ENCODE data around the gene C1orf50. TPM values are rescaled to one million over a fixed set of nuclear protein-coding genes. Genes with fewer than 3 reads are reported as not detected.
A peak's percentile ranks its signal among the peaks of the same experiment; 100 is the strongest.
"Not testable (repeated sequence)": the region's sequence is repeated elsewhere in the genome, so short reads cannot be mapped to it uniquely, and the experiment has no call there.

C1orf50 gene
- total RNA-seq, 4 donors from 2014 or later, result 3.0 to 5.0 (median 3.6) TPM

DNA sequence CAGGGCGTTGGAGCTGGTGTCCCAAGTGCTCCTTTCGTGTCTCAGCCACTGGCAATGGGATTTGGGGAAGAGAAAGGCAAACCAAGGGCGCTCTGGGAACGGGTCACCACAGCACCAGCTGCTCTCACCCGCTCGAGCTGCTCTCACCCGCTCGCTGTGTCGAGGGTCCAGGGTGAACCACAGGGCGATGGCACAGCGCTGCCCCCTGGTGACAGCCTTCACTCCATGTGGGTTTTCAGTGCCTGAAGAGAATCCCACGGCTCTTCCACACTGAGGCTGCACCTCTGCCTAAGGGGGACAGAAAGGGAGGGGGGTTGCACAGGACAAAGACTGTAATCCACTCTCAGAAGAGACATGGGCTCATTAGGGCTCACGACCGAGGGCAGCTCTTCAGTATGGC lies 19.9 kb upstream of the C1orf50 start:
- no peaks in the 10 kb centered on the region for H3K4me1 ChIP-seq
- intact Hi-C loops (cut with DNase I), result no loop called here
- no peak overlapping the region for H3K27ac ChIP-seq (replicated peaks in 1 of 4)
- 61% methylated on average over 9 of the region's 14 CpGs for WGBS
- H3K9me3 ChIP-seq, result no peaks in the 10 kb centered on the region
- H3K36me3 ChIP-seq, result peaks cover 22 to 59% (median 57%) of the 10 kb centered on the region in 4 donors
- TF ChIP-seq POLR2AphosphoS5 (IDR thresholded peaks at IDR 0.05) (no peak), POLR2A (IDR thresholded peaks at IDR 0.05; ENCODE audit: low read depth) (no peak)
- TF ChIP-seq, protein P1, sequence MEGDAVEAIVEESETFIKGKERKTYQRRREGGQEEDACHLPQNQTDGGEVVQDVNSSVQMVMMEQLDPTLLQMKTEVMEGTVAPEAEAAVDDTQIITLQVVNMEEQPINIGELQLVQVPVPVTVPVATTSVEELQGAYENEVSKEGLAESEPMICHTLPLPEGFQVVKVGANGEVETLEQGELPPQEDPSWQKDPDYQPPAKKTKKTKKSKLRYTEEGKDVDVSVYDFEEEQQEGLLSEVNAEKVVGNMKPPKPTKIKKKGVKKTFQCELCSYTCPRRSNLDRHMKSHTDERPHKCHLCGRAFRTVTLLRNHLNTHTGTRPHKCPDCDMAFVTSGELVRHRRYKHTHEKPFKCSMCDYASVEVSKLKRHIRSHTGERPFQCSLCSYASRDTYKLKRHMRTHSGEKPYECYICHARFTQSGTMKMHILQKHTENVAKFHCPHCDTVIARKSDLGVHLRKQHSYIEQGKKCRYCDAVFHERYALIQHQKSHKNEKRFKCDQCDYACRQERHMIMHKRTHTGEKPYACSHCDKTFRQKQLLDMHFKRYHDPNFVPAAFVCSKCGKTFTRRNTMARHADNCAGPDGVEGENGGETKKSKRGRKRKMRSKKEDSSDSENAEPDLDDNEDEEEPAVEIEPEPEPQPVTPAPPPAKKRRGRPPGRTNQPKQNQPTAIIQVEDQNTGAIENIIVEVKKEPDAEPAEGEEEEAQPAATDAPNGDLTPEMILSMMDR (IDR thresholded peaks at IDR 0.05), result peak; percentile 34 to 60 (median 47)
- H3K27me3 ChIP-seq, result no peaks in the 10 kb centered on the region
- no peak overlapping the region for H3K4me3 ChIP-seq
- DNase-seq (ENCODE audit: extremely low spot score), result no peak

DNA sequence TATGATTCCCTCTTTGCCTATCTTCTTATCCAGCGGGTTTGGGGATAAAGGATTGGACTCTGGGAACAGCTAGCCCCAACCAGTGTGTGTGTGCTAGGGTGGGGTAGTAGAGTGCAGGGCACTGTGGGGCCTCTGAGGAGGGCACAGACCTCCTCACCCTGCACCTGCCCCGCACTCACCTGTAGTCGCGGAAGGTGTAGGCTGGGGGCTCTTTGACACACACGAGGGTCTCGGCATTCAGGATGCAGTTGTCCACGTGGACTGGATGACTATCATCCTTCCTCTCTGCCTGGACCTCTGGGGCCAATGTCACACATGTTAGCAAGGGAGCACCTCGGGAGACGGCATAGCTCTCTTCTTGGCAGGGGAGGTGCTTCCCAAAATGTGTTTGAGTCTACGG lies 19.0 kb upstream of the C1orf50 start:
- Histone ChIP-seq H3K36me3 (peaks cover 22 to 68% (median 66%) of the 10 kb centered on the region in 4 donors), H3K27ac (replicated peaks in 1 of 4) (no peak overlapping the region), H3K27me3 (no peaks in the 10 kb centered on the region), H3K9me3 (no peaks in the 10 kb centered on the region), H3K4me1 (no peaks in the 10 kb centered on the region), H3K4me3 (no peak overlapping the region)
- no peak for DNase-seq (ENCODE audit: extremely low spot score)
- TF ChIP-seq, protein P1 (IDR thresholded peaks at IDR 0.05), result no peak
- TF ChIP-seq EP300 (IDR thresholded peaks at IDR 0.05) (no peak), POLR2A (IDR thresholded peaks at IDR 0.05; ENCODE audit: low read depth) (no peak), POLR2AphosphoS5 (IDR thresholded peaks at IDR 0.05) (no peak)
- intact Hi-C loops (cut with DNase I), result no loop called here
- 87% methylated on average over 10 of the region's 10 CpGs for WGBS

DNA sequence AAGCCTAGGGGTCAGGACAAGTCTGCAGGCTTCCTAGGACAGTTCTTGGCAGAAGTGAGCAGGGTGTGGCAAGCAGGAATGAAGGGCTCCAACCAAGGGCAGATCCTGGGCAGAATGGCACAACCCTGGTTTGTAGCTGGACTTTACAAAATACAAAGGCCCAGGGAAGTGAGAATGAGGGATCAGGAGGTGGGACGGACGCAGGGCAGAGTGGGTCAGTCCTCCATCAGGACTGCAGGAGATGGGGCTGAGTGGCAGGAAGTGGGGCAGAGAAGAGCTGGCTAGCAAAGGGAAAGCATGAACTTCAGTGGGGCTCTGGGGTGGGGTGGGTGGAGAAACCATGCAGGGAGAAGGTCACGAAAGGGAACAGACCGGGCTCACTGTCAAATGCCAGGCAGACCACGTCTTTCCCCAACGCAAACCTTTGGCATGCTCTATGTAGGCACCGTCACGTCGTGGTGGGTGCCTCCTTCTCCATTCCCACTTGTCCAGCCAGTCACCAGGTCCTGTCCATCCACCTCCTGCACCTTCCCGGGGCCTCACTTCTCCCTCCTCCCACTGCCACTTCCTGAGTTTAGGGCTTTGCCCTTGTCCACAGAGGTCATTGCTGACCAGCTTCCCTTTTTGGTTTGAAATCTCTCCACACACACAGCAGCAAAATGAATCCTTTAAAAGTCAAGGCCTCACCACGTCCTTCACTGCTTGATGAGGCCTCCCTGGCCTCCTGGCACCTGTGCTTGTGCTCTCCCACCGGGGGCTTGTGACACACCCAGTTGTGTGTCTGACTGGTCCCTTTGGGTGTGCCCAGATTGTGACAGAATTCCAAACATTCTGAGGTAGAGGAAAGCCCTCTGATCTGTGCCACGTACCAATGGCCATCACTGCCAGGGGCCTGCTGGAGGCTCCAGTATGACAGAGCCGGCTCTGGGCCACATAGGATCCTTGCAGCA lies 18.3 kb upstream of the C1orf50 start:
- Histone ChIP-seq H3K4me1 (no peaks in the 10 kb centered on the region), H3K36me3 (peaks cover 26 to 75% (median 73%) of the 10 kb centered on the region in 4 donors), H3K27ac (replicated peaks in 1 of 4) (no peak overlapping the region), H3K4me3 (no peak overlapping the region), H3K27me3 (no peaks in the 10 kb centered on the region), H3K9me3 (no peaks in the 10 kb centered on the region)
- TF ChIP-seq POLR2AphosphoS5 (IDR thresholded peaks at IDR 0.05) (no peak), EP300 (IDR thresholded peaks at IDR 0.05) (no peak), POLR2A (IDR thresholded peaks at IDR 0.05; ENCODE audit: low read depth) (no peak)
- TF ChIP-seq, protein P1 (IDR thresholded peaks at IDR 0.05), result no peak
- no peak for DNase-seq (ENCODE audit: extremely low spot score)
- WGBS, result 88% methylated on average over 12 of the region's 14 CpGs
- intact Hi-C loops (cut with DNase I), result no loop called here

DNA sequence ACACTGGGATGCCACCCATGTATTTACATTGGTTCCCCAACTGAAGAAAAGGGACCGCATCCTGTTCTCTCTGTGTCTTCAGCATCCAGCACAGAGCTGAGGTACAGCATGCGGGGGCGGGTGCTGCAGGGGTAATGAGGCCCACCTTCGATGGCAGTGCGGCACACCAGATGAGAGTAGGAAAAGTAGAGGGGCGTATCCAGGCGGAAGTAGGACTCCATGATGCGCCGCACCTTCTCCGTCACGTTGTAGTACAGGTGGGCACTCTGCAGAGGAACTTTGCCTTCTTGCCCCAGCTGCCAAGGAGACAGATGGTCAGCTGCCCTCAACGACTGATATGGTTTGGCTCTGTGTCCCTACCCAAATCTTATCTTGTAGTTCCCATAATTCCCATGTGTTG lies 17.0 kb upstream of the C1orf50 start:
- Histone ChIP-seq H3K4me1 (no peaks in the 10 kb centered on the region), H3K27me3 (no peaks in the 10 kb centered on the region), H3K9me3 (no peaks in the 10 kb centered on the region), H3K27ac (replicated peaks in 1 of 4) (no peak overlapping the region), H3K4me3 (no peak overlapping the region), H3K36me3 (peaks cover 39 to 88% (median 86%) of the 10 kb centered on the region in 4 donors)
- TF ChIP-seq EP300 (IDR thresholded peaks at IDR 0.05), result no peak
- no peak for TF ChIP-seq POLR2AphosphoS5 (IDR thresholded peaks at IDR 0.05)
- no peak for TF ChIP-seq POLR2A (IDR thresholded peaks at IDR 0.05; ENCODE audit: low read depth)
- TF ChIP-seq, protein P1 (IDR thresholded peaks at IDR 0.05), result no peak
- no peak for DNase-seq (ENCODE audit: extremely low spot score)
- intact Hi-C loops (cut with DNase I), result no loop called here
- WGBS, result 91% methylated on average over 11 of the region's 12 CpGs

DNA sequence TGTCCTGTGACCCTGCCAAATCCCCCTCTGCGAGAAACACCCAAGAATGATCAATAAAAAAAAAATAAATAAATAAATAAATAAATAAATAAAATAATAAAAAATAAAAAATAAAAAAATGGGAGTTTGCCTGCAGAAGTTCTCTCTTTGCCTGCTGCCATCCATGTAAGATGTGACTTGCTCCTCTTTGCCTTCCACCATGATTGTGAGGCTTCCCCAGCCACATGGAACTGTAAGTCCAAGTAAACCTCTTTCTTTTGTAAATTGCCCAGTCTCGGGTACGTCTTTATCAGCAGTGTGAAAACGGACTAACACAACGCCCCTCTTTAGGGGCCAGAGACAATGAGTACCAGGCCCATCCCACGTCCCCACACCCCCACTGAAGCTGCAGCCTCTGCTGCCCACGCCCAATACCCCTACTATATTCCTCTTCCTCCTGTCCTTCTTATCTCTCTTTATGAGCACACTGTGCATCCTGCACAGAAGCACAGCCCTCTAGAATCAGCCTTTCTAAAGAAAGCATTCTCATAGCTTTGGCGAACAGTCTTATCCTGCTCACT lies 15.5 kb upstream of the C1orf50 start:
- 90% methylated on average over 8 of the region's 8 CpGs for WGBS
- intact Hi-C loops (cut with DNase I); DNase-seq (ENCODE audit: extremely low spot score); H3K9me3 ChIP-seq; H3K27me3 ChIP-seq; H3K27ac ChIP-seq (replicated peaks in 1 of 4); H3K4me1 ChIP-seq; H3K4me3 ChIP-seq: not testable (repeated sequence)
- H3K36me3 ChIP-seq, result peaks cover 52 to 94% (median 91%) of the 10 kb centered on the region in 4 donors
